K562 (cell line): Measurements from ENCODE around the gene OBP2A. TPM values are rescaled to one million over a fixed set of nuclear protein-coding genes. Genes with fewer than 3 reads are reported as not detected.

Experiments
- CHD1 ChIP-seq: fragments of 200-600 bp; sonication (generic); IDR thresholded peaks from one replicate; pipeline ENCODE4 v1.6.1; 2012; ENCODE audit warnings: mild to moderate bottlenecking, moderate library complexity, low read length, inconsistent platforms
- CTBP1 ChIP-seq: fragments of 450-650 bp; IDR thresholded peaks from 2 replicates; pipeline ENCODE4 v1.6.1; 2016; ENCODE audit warnings: borderline replicate concordance
- CXXC5 ChIP-seq: fragments of 250-450 bp; sonication (Bioruptor Pico); IDR thresholded peaks from 2 replicates; pipeline ENCODE4 v1.8.0; 2022; ENCODE audit warnings: inconsistent platforms, mild to moderate bottlenecking, moderate library complexity
- FOXM1 ChIP-seq, 2 experiments: fragments of 450-650 bp in 1 of 2; sonication (generic) in 1 of 2; formaldehyde crosslinking in 1 of 2; IDR thresholded peaks; 2 replicates each; pipeline versions ENCODE4 v1.6.1 to v1.9.0; 2017 to 2022; ENCODE audit warnings: low read depth in 2 of 2, mild to moderate bottlenecking in 2 of 2, missing genetic modification reagents in 1 of 2, moderate library complexity in 1 of 2
- HNRNPLL ChIP-seq: fragments of 200-400 bp; formaldehyde crosslinking; IDR thresholded peaks from 2 replicates; pipeline ENCODE4 v1.6.1; 2017; ENCODE audit warnings: low read length, low read depth, mild to moderate bottlenecking; ENCODE audit not compliant: poor library complexity, severe bottlenecking
- RB1 ChIP-seq: fragments of 450-650 bp; IDR thresholded peaks from 2 replicates; pipeline ENCODE4 v1.6.1; 2017; ENCODE audit warnings: low read depth, mild to moderate bottlenecking
- RBM22 ChIP-seq: fragments of 200-400 bp; formaldehyde crosslinking; IDR thresholded peaks from 2 replicates; pipeline ENCODE4 v1.6.1; 2018; ENCODE audit warnings: low read length, low read depth; ENCODE audit not compliant: poor library complexity, severe bottlenecking
- TOE1 ChIP-seq, 2 experiments: fragments of 450-650 bp in 1 of 2; sonication (generic) in 1 of 2; formaldehyde crosslinking in 1 of 2; IDR thresholded peaks; 2 replicates each; pipeline versions ENCODE4 v1.7.1 to v1.8.0; 2016 to 2022; ENCODE audit warnings: borderline replicate concordance in 2 of 2, mild to moderate bottlenecking in 2 of 2, antibody characterized with exemption in 1 of 2, inconsistent platforms in 1 of 2, low read depth in 1 of 2, missing genetic modification reagents in 1 of 2, moderate library complexity in 1 of 2
- ZBED1 ChIP-seq: IDR thresholded peaks from 2 replicates; pipeline ENCODE4 v1.6.1; 2014
- polyA plus RNA-seq, 8 experiments: library from polyadenylated mRNA; depleted of rRNA in 4 of 8; stranded (reverse) in 5 of 8; unstranded in 3 of 8; fragments of >200 nt; fragmentation: Nextera tagmentation in 2 of 8; fragmentation: Illumina TruSeq in 1 of 8; extraction: Ambion mirVana in 2 of 8; extraction: Trizol in 1 of 8; gene quantifications; 2 replicates each; pipeline versions ENCODE4 v1.2.1 to v1.2.3, GENCODE V29; 2011 to 2014; ENCODE audit warnings: inconsistent platforms in 1 of 8, missing spikeins in 1 of 8
- total RNA-seq, 7 experiments: library from RNA; depleted of rRNA in 6 of 7; stranded (reverse); fragments of >200 nt in 6 of 7; fragmentation: Illumina TruSeq in 2 of 7; extraction: Trizol in 2 of 7; gene quantifications; 2 replicates each; pipeline versions ENCODE4 v1.2.1 to v1.2.3, GENCODE V29; 2011 to 2021; ENCODE audit warnings: low replicate concordance in 1 of 7
- TF ChIP-seq, protein P1 (sequence below): sonication (generic); formaldehyde crosslinking; IDR thresholded peaks from 2 replicates; pipeline ENCODE4 v1.8.0; 2022; ENCODE audit warnings: mild to moderate bottlenecking, missing genetic modification reagents
- TF ChIP-seq, protein P2 (sequence below): fragments of 450-650 bp; IDR thresholded peaks from 2 replicates; pipeline ENCODE4 v1.6.1; 2016; ENCODE audit warnings: low read depth
- TF ChIP-seq, protein P3 (sequence below): sonication (generic); formaldehyde crosslinking; IDR thresholded peaks from 2 replicates; pipeline ENCODE4 v1.5.0; 2020; ENCODE audit warnings: missing genetic modification reagents
- TF ChIP-seq, protein P4 (sequence below): fragments of 200-800 bp; sonication (Bioruptor generic); IDR thresholded peaks from 2 replicates; pipeline ENCODE4 v1.6.1; 2017; ENCODE audit warnings: missing genetic modification characterization, missing compliant biosample characterization

The OBP2A gene
- total and polyA plus RNA-seq, 9 of the 15 experiments (the other 6 are each of a cell fraction or from before 2014, with no cell fraction given), result not detected

DNA sequence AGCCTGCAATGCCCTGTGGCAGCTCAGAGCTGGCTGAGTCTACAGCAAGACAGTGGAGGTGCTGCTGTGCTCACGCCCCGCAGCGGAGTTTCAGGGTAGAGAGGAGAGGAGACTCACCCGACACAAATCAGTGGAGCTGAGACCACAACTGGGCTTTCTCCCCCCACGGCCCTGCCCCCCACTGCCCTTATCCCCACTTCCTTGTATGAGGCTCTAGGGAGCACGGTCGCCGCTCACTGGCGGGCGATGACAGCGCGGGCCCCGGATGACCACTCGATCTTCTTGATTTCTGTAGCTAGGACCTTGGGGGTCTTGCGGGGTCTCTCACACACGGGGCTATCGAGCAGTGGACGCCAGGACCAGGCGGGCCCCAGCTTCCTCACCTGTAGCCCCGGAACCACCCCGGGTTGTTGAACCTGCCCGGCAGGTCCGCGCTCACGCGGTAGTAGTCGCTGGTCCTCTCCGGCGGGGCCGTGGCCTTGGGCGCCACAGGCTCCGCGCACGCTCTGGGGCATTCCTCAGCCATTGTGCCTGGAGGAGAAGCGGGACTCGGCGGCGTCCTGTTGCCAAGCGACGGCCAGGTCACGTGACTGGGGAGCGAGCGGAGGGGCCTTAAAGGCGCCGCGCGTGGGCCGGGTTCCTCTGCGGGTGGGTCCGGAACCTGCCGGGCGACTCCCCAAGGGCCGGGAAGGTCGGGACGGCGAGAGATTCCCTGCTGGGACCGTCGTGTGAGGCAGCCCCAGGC lies 46.4 kb upstream of the OBP2A start (continued):
- TF ChIP-seq CXXC5 (CRISPR knock-in tag) (peak; percentile 61), CHD1 (no peak), RBM22 (peak; percentile 97), HNRNPLL (no peak), RB1 (peak; percentile 56), CTBP1 (peak; percentile 22; the same call in 1 of the 2 replicates), FOXM1 (IDR thresholded peaks at IDR 0.05; ENCODE audit: low read depth) (peak; percentile 68; the same call in 1 of the 2 replicates), FOXM1 (CRISPR knock-in tag; IDR thresholded peaks at IDR 0.05; ENCODE audit: low read depth) (no peak), TOE1 (IDR thresholded peaks at IDR 0.05; ENCODE audit: borderline replicate concordance) (peak; percentile 100), TOE1 (CRISPR knock-in tag; IDR thresholded peaks at IDR 0.05; ENCODE audit: borderline replicate concordance, low read depth) (no peak), ZBED1 (0 out of 2 replicates have a peak, but pooled peaks have one; percentile 28)
- TF ChIP-seq, protein P1, sequence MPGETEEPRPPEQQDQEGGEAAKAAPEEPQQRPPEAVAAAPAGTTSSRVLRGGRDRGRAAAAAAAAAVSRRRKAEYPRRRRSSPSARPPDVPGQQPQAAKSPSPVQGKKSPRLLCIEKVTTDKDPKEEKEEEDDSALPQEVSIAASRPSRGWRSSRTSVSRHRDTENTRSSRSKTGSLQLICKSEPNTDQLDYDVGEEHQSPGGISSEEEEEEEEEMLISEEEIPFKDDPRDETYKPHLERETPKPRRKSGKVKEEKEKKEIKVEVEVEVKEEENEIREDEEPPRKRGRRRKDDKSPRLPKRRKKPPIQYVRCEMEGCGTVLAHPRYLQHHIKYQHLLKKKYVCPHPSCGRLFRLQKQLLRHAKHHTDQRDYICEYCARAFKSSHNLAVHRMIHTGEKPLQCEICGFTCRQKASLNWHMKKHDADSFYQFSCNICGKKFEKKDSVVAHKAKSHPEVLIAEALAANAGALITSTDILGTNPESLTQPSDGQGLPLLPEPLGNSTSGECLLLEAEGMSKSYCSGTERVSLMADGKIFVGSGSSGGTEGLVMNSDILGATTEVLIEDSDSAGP (CRISPR knock-in tag), result peak; percentile 100
- TF ChIP-seq, protein P2, sequence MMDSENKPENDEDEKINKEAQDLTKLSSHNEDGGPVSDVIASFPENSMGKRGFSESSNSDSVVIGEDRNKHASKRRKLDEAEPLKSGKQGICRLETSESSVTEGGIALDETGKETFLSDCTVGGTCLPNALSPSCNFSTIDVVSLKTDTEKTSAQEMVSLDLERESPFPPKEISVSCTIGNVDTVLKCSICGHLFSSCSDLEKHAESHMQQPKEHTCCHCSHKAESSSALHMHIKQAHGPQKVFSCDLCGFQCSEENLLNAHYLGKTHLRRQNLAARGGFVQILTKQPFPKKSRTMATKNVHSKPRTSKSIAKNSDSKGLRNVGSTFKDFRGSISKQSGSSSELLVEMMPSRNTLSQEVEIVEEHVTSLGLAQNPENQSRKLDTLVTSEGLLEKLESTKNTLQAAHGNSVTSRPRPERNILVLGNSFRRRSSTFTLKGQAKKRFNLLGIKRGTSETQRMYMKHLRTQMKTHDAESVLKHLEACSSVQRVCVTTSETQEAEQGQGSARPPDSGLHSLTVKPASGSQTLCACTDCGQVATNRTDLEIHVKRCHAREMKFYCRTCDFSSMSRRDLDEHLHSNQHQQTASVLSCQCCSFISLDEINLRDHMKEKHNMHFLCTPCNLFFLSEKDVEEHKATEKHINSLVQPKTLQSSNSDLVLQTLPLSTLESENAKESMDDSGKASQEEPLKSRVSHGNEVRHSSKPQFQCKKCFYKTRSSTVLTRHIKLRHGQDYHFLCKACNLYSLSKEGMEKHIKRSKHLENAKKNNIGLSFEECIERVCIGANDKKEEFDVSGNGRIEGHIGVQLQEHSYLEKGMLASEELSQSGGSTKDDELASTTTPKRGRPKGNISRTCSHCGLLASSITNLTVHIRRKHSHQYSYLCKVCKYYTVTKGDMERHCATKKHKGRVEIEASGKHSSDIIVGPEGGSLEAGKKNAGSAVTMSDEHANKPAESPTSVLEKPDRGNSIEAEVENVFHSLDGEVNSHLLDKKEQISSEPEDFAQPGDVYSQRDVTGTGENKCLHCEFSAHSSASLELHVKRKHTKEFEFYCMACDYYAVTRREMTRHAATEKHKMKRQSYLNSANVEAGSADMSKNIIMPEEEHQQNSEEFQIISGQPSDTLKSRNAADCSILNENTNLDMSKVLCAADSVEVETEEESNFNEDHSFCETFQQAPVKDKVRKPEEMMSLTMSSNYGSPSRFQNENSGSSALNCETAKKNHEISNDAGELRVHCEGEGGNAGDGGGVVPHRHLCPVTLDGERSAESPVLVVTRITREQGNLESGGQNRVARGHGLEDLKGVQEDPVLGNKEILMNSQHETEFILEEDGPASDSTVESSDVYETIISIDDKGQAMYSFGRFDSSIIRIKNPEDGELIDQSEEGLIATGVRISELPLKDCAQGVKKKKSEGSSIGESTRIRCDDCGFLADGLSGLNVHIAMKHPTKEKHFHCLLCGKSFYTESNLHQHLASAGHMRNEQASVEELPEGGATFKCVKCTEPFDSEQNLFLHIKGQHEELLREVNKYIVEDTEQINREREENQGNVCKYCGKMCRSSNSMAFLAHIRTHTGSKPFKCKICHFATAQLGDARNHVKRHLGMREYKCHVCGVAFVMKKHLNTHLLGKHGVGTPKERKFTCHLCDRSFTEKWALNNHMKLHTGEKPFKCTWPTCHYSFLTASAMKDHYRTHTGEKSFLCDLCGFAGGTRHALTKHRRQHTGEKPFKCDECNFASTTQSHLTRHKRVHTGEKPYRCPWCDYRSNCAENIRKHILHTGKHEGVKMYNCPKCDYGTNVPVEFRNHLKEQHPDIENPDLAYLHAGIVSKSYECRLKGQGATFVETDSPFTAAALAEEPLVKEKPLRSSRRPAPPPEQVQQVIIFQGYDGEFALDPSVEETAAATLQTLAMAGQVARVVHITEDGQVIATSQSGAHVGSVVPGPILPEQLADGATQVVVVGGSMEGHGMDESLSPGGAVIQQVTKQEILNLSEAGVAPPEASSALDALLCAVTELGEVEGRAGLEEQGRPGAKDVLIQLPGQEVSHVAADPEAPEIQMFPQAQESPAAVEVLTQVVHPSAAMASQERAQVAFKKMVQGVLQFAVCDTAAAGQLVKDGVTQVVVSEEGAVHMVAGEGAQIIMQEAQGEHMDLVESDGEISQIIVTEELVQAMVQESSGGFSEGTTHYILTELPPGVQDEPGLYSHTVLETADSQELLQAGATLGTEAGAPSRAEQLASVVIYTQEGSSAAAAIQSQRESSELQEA, result no peak
- TF ChIP-seq, protein P3, sequence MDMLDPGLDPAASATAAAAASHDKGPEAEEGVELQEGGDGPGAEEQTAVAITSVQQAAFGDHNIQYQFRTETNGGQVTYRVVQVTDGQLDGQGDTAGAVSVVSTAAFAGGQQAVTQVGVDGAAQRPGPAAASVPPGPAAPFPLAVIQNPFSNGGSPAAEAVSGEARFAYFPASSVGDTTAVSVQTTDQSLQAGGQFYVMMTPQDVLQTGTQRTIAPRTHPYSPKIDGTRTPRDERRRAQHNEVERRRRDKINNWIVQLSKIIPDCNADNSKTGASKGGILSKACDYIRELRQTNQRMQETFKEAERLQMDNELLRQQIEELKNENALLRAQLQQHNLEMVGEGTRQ, result peak; percentile 99
- TF ChIP-seq, protein P4, sequence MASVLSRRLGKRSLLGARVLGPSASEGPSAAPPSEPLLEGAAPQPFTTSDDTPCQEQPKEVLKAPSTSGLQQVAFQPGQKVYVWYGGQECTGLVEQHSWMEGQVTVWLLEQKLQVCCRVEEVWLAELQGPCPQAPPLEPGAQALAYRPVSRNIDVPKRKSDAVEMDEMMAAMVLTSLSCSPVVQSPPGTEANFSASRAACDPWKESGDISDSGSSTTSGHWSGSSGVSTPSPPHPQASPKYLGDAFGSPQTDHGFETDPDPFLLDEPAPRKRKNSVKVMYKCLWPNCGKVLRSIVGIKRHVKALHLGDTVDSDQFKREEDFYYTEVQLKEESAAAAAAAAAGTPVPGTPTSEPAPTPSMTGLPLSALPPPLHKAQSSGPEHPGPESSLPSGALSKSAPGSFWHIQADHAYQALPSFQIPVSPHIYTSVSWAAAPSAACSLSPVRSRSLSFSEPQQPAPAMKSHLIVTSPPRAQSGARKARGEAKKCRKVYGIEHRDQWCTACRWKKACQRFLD, result 0 out of 2 replicates have a peak, but pooled peaks have one; percentile 51
